HL-60 (cell line): ENCODE data around the gene SYNPO2.

Source experiments
- DNase-seq, 2 experiments: peaks; one replicate each; pipeline ENCODE4 v3.0.0-alpha.2; 2010 to 2020; ENCODE audit warnings: low read depth in 1 of 2, low spot score in 1 of 2
- H3K27ac ChIP-seq: fragments of 250-450 bp; sonication (Bioruptor Pico); replicated peaks from 2 replicates; pipeline ENCODE4 v1.5.1; 2020; ENCODE audit warnings: mild to moderate bottlenecking, moderate library complexity
- H3K27me3 ChIP-seq: fragments of 250-450 bp; sonication (Bioruptor Pico); 2 replicates; pipeline ENCODE4 v1.5.1; 2021; ENCODE audit warnings: mild to moderate bottlenecking, moderate library complexity; ENCODE audit not compliant: insufficient read depth, poor library complexity, severe bottlenecking
- H3K4me3 ChIP-seq: replicated peaks from 2 replicates; pipeline ENCODE4 v1.5.1; 2011; ENCODE audit warnings: mild to moderate bottlenecking, control low read depth, low read length; ENCODE audit not compliant: insufficient read depth
- CTCF ChIP-seq: IDR thresholded peaks from one replicate; pipeline ENCODE4 v1.5.1; 2011; ENCODE audit warnings: low read length, control low read depth, inconsistent platforms; ENCODE audit not compliant: insufficient read depth
- GABPA ChIP-seq: IDR thresholded peaks from 2 replicates; pipeline ENCODE4 v1.6.1; 2012; ENCODE audit warnings: low read depth
- POLR2AphosphoS5 ChIP-seq: IDR thresholded peaks from 2 replicates; pipeline ENCODE4 v1.6.1; 2012; ENCODE audit warnings: low read depth
- REST ChIP-seq: IDR thresholded peaks from 2 replicates; pipeline ENCODE4 v1.6.1; 2012; ENCODE audit warnings: low read depth; ENCODE audit not compliant: insufficient replicate concordance
- SPI1 ChIP-seq: IDR thresholded peaks from 2 replicates; pipeline ENCODE4 v1.6.1; 2012; ENCODE audit warnings: low read depth, mild to moderate bottlenecking, borderline replicate concordance

Gene SYNPO2

GRCh38 chr4:118992149-118992548 lies 103.5 kb downstream of the SYNPO2 start:
- Histone ChIP-seq H3K4me3 (no peak overlapping the region), H3K27me3 (no peaks in the 10 kb centered on the region), H3K27ac (no peak overlapping the region)
- TF ChIP-seq REST = no peak
- TF ChIP-seq SPI1 = no peak
- TF ChIP-seq GABPA = no peak
- TF ChIP-seq POLR2AphosphoS5 = no peak
- TF ChIP-seq CTCF = no peak
- no peak for DNase-seq

- Histone ChIP-seq H3K4me3 (no peak overlapping the region), H3K27me3 (no peaks in the 10 kb centered on the region), H3K27ac (no peak overlapping the region)
- TF ChIP-seq CTCF (no peak), GABPA (no peak), REST (no peak), POLR2AphosphoS5 (no peak), SPI1 (no peak)
- DNase-seq = no peak
Observed at GRCh38 chr4:118993333-118993732, 104.7 kb downstream of the SYNPO2 start.

- no peak for TF ChIP-seq POLR2AphosphoS5
- TF ChIP-seq GABPA = no peak
- no peak for TF ChIP-seq CTCF
- no peak for TF ChIP-seq SPI1
- TF ChIP-seq REST = no peak
- H3K27me3 ChIP-seq = no peaks in the 10 kb centered on the region
- no peak overlapping the region for H3K27ac ChIP-seq
- no peak overlapping the region for H3K4me3 ChIP-seq
- no peak for DNase-seq
Observed at GRCh38 chr4:118994030-118994429, 105.4 kb downstream of the SYNPO2 start.
